Osteocyte (in vitro differentiated cells): Measurements from ENCODE around the gene ASAP2. TPM values are rescaled to one million over a fixed set of nuclear protein-coding genes. Genes with fewer than 3 reads are reported as not detected.

Source experiments
- DNase-seq: peaks from one replicate; pipeline ENCODE4 v3.0.0; 2021; ENCODE audit warnings: mixed read lengths; ENCODE audit not compliant: unreplicated experiment; ENCODE audit errors: extremely low spot score
- H3K27ac Mint-ChIP-seq: one replicate; pipeline ENCODE4 v1.8.0; 2021; ENCODE audit warnings: mild to moderate bottlenecking, mixed read lengths; ENCODE audit not compliant: unreplicated experiment
- H3K27me3 Mint-ChIP-seq: one replicate; pipeline ENCODE4 v1.8.0; 2021; ENCODE audit warnings: mixed read lengths; ENCODE audit not compliant: unreplicated experiment
- H3K36me3 Mint-ChIP-seq: one replicate; pipeline ENCODE4 v1.8.0; 2021; ENCODE audit warnings: mixed read lengths; ENCODE audit not compliant: unreplicated experiment
- H3K4me1 Mint-ChIP-seq: one replicate; pipeline ENCODE4 v1.8.0; 2021; ENCODE audit warnings: mixed read lengths; ENCODE audit not compliant: unreplicated experiment
- H3K4me3 Mint-ChIP-seq: one replicate; pipeline ENCODE4 v1.8.0; 2021; ENCODE audit warnings: mild to moderate bottlenecking, moderate library complexity, mixed read lengths; ENCODE audit not compliant: unreplicated experiment
- H3K9me3 Mint-ChIP-seq: one replicate; pipeline ENCODE4 v1.8.0; 2021; ENCODE audit warnings: mixed read lengths; ENCODE audit not compliant: unreplicated experiment
- CTCF ChIP-seq: fragments of 200-600 bp; sonication (generic); IDR thresholded peaks from 2 replicates; pipeline ENCODE4 v1.5.0; 2021; ENCODE audit warnings: antibody characterized with exemption, mild to moderate bottlenecking, moderate library complexity
- total RNA-seq: library from RNA; stranded (reverse); gene quantifications from 2 replicates; pipeline ENCODE4 v1.2.1, GENCODE V29; 2021

ASAP2 gene
- total RNA-seq, 1 donor from 2014 or later, result 91.0 TPM

GRCh38 chr2:9174771-9175437, 31.7 kb upstream of the ASAP2 start:
- H3K27me3 Mint-ChIP-seq, result no peaks in the 10 kb centered on the region
- H3K4me1 Mint-ChIP-seq, result peaks cover 40% of the 10 kb centered on the region
- H3K9me3 Mint-ChIP-seq, result no peaks in the 10 kb centered on the region
- TF ChIP-seq CTCF, result no peak
- no peak for DNase-seq
- no peaks in the 10 kb centered on the region for H3K36me3 Mint-ChIP-seq
- peak overlapping the region; percentile 92 for H3K27ac Mint-ChIP-seq
- no peak overlapping the region for H3K4me3 Mint-ChIP-seq

- Mint-ChIP-seq H3K27me3 (no peaks in the 10 kb centered on the region), H3K36me3 (no peaks in the 10 kb centered on the region), H3K9me3 (no peaks in the 10 kb centered on the region), H3K4me1 (peaks cover 46% of the 10 kb centered on the region), H3K27ac (peak overlapping the region; percentile 96), H3K4me3 (no peak overlapping the region)
- no peak for DNase-seq
- TF ChIP-seq CTCF, result no peak
Observed at GRCh38 chr2:9178110-9178903, 28.3 kb upstream of the ASAP2 start.

- Mint-ChIP-seq H3K36me3 (no peaks in the 10 kb centered on the region), H3K4me3 (no peak overlapping the region), H3K9me3 (no peaks in the 10 kb centered on the region), H3K4me1 (peaks cover 48% of the 10 kb centered on the region), H3K27ac (peak overlapping the region; percentile 96), H3K27me3 (no peaks in the 10 kb centered on the region)
- TF ChIP-seq CTCF, result no peak
- DNase-seq, result no peak
Observed at GRCh38 chr2:9178904-9179571, 27.6 kb upstream of the ASAP2 start.

- H3K27ac Mint-ChIP-seq, result peak overlapping the region; percentile 96
- H3K4me3 Mint-ChIP-seq, result no peak overlapping the region
- no peaks in the 10 kb centered on the region for H3K36me3 Mint-ChIP-seq
- no peaks in the 10 kb centered on the region for H3K27me3 Mint-ChIP-seq
- H3K9me3 Mint-ChIP-seq, result no peaks in the 10 kb centered on the region
- no peak for TF ChIP-seq CTCF
- no peak for DNase-seq
- H3K4me1 Mint-ChIP-seq, result peaks cover 42% of the 10 kb centered on the region
Observed at GRCh38 chr2:9179572-9180201, 26.9 kb upstream of the ASAP2 start.
